Measurements from ENCODE around the gene CR1. TPM values are rescaled to one million over a fixed set of nuclear protein-coding genes. Genes with fewer than 3 reads are reported as not detected.
A peak's percentile ranks its signal among the peaks of the same experiment; 100 is the strongest.
"Not testable (repeated sequence)": the region's sequence is repeated elsewhere in the genome, so short reads cannot be mapped to it uniquely, and the experiment has no call there.

CR1 gene
- polyA plus RNA-seq, 3 donors, result 15.4 to 20.7 (median 18.0) TPM

- DNase-seq (ENCODE audit: extremely low read depth in 1 of 11, low read depth in 9 of 11, low spot score in 4 of 11), result no peak
Observed at GRCh38 chr1:207631137-207631536, 135.2 kb downstream of the CR1 start.

GRCh38 chr1:207633226-207633625 is 137.3 kb downstream of the CR1 start:
- no peak for DNase-seq (ENCODE audit: extremely low read depth in 1 of 11, low read depth in 9 of 11, low spot score in 4 of 11)

GRCh38 chr1:207633699-207634289 is 137.8 kb downstream of the CR1 start:
- not testable (repeated sequence) for DNase-seq (ENCODE audit: extremely low read depth in 1 of 11, low read depth in 9 of 11, low spot score in 4 of 11)

GRCh38 chr1:207634293-207634692 is 138.3 kb downstream of the CR1 start:
- DNase-seq (ENCODE audit: extremely low read depth in 1 of 11, low read depth in 9 of 11, low spot score in 4 of 11), result not testable (repeated sequence)

GRCh38 chr1:207635569-207636186 is 139.7 kb downstream of the CR1 start:
- not testable (repeated sequence) for DNase-seq (ENCODE audit: extremely low read depth in 1 of 11, low read depth in 9 of 11, low spot score in 4 of 11)

- not testable (repeated sequence) for DNase-seq (ENCODE audit: extremely low read depth in 1 of 11, low read depth in 9 of 11, low spot score in 4 of 11)
Observed at GRCh38 chr1:207638487-207639145, 142.7 kb downstream of the CR1 start.

GRCh38 chr1:207639362-207639761 is 143.4 kb downstream of the CR1 start:
- not testable (repeated sequence) for DNase-seq (ENCODE audit: extremely low read depth in 1 of 11, low read depth in 9 of 11, low spot score in 4 of 11)

- no peak for DNase-seq (ENCODE audit: extremely low read depth in 1 of 11, low read depth in 9 of 11, low spot score in 4 of 11)
Observed at GRCh38 chr1:207644166-207644851, 148.4 kb downstream of the CR1 start.

GRCh38 chr1:207644852-207645634 is 149.1 kb downstream of the CR1 start, which contains the start of gene CR1L:
CR1L (plus strand) TSS chr1:207645133; CDS start chr1:207645234, 101 bp downstream.
- peak; percentile 31 to 84 (median 65) for DNase-seq (ENCODE audit: extremely low read depth in 1 of 11, low read depth in 9 of 11, low spot score in 4 of 11)

- DNase-seq (ENCODE audit: extremely low read depth in 1 of 11, low read depth in 9 of 11, low spot score in 4 of 11), result no peak
Observed at GRCh38 chr1:207645635-207646081, 149.7 kb downstream of the CR1 start.

- DNase-seq (ENCODE audit: extremely low read depth in 1 of 11, low read depth in 9 of 11, low spot score in 4 of 11), result no peak
Observed at GRCh38 chr1:207646171-207646570, 150.2 kb downstream of the CR1 start.

- DNase-seq (ENCODE audit: extremely low read depth in 1 of 11, low read depth in 9 of 11, low spot score in 4 of 11), result no peak
Observed at GRCh38 chr1:207646944-207647579, 151.1 kb downstream of the CR1 start.

GRCh38 chr1:207647671-207648333 is 151.8 kb downstream of the CR1 start:
- no peak for DNase-seq (ENCODE audit: extremely low read depth in 1 of 11, low read depth in 9 of 11, low spot score in 4 of 11)

GRCh38 chr1:207648334-207649209 is 152.6 kb downstream of the CR1 start:
- DNase-seq (ENCODE audit: extremely low read depth in 1 of 11, low read depth in 9 of 11, low spot score in 4 of 11), result no peak

GRCh38 chr1:207649210-207649753 is 153.3 kb downstream of the CR1 start:
- no peak for DNase-seq (ENCODE audit: extremely low read depth in 1 of 11, low read depth in 9 of 11, low spot score in 4 of 11)

- DNase-seq (ENCODE audit: extremely low read depth in 1 of 11, low read depth in 9 of 11, low spot score in 4 of 11), result no peak
Observed at GRCh38 chr1:207649865-207650580, 154.1 kb downstream of the CR1 start.

All from renal cortex interstitium (tissue), 11 donors.